HCT116 (cell line): ENCODE measurements around the gene EPDR1. TPM values are rescaled to one million over a fixed set of nuclear protein-coding genes. Genes with fewer than 3 reads are reported as not detected.
"Not testable (repeated sequence)": the region's sequence is repeated elsewhere in the genome, so short reads cannot be mapped to it uniquely, and the experiment has no call there.

Source experiments
- ATAC-seq: fragments of 200-7000 bp; cut with Tn5 transposase; 2 replicates; pipeline ENCODE4 v1.9.1; 2020; ENCODE audit warnings: mild to moderate bottlenecking, moderate library complexity
- BruUV-seq: library from RNA; stranded (reverse); fragments of 400-500 nt; replicated peaks from 2 replicates; lab custom pipeline; 2021; lab: Mats Ljungman, UMichigan
- CTCF ChIA-PET: fragments of 300-600 bp; sonication (Branson Sonifier 250); formaldehyde crosslinking; loops from one replicate; lab custom pipeline; 2021; ENCODE audit warnings: antibody characterized with exemption; lab: Charles Lee
- POLR2A ChIA-PET: fragments of 300-600, 350-600 bp; sonication (Branson Sonifier 250); formaldehyde crosslinking; loops from one replicate; lab custom pipeline; 2021; ENCODE audit warnings: antibody characterized with exemption; lab: Charles Lee
- RAD21 ChIA-PET, 2 experiments: fragments of 300-600 bp; sonication (Branson Sonifier 250); formaldehyde crosslinking; loops; one replicate each; lab custom pipeline; 2023; ENCODE audit warnings: low total read pairs in 2 of 2; ENCODE audit not compliant: uncharacterized antibody in 2 of 2, unreplicated experiment in 2 of 2, low non-redundant PET in 1 of 2; lab: Charles Lee
- DNase-seq: peaks from one replicate; pipeline ENCODE4 v3.0.0-alpha.2; 2010; ENCODE audit warnings: low read depth, low spot score
- H2AFZ ChIP-seq: fragments of 200-600 bp; shearing (Covaris generic), sonication (generic); 2 replicates; pipeline ENCODE4 v1.6.1; 2017; ENCODE audit warnings: low read depth, mixed run types, mixed read lengths, antibody characterized with exemption, low read length; ENCODE audit not compliant: poor library complexity, severe bottlenecking
- H3K27ac ChIP-seq: 2 replicates; pipeline ENCODE4 v1.5.1; 2012; ENCODE audit warnings: low read depth, low read length
- H3K27me3 ChIP-seq: fragments of 200-600 bp; sonication (generic); 2 replicates; pipeline ENCODE4 v1.6.1; 2016; ENCODE audit warnings: mixed run types, low read length, mixed read lengths; ENCODE audit not compliant: insufficient read depth
- H3K36me3 ChIP-seq, 2 experiments: fragments of 200-500 bp in 1 of 2; fragments of 200-600 bp in 1 of 2; sonication (Bioruptor generic) in 1 of 2; sonication (generic) in 1 of 2; 2 replicates each; pipeline versions ENCODE4 v1.5.1 to v1.6.1; 2014 to 2016; ENCODE audit warnings: low read length in 2 of 2, inconsistent platforms in 1 of 2, mixed read lengths in 1 of 2, mixed run types in 1 of 2; ENCODE audit not compliant: insufficient read depth in 2 of 2, control insufficient read depth in 1 of 2
- H3K4me1 ChIP-seq, 2 experiments: fragments of 200-600 bp in 1 of 2; sonication (generic) in 1 of 2; 2 replicates each; pipeline versions ENCODE4 v1.5.1 to v1.6.1; 2012 to 2017; ENCODE audit warnings: low read length in 2 of 2, inconsistent platforms in 1 of 2, mild to moderate bottlenecking in 1 of 2, mixed read lengths in 1 of 2, mixed run types in 1 of 2, moderate library complexity in 1 of 2; ENCODE audit not compliant: insufficient read depth in 2 of 2, control insufficient read depth in 1 of 2
- H3K4me2 ChIP-seq: fragments of 200-600 bp; sonication (generic); 2 replicates; pipeline ENCODE4 v1.6.1; 2017; ENCODE audit warnings: mixed run types, low read length, mixed read lengths
- H3K4me3 ChIP-seq, 2 experiments: fragments of 200-600 bp in 1 of 2; sonication (generic) in 1 of 2; replicated peaks in 1 of 2; 2 replicates each; pipeline ENCODE4 v1.5.1; 2011 to 2016; ENCODE audit warnings: low read length in 2 of 2, control low read depth in 1 of 2, low read depth in 1 of 2, mild to moderate bottlenecking in 1 of 2, mixed read lengths in 1 of 2, mixed run types in 1 of 2
- H3K79me2 ChIP-seq: fragments of 200-600 bp; sonication (generic); 2 replicates; pipeline ENCODE4 v1.6.1; 2017; ENCODE audit warnings: mild to moderate bottlenecking, mixed run types, low read length, moderate library complexity, mixed read lengths; ENCODE audit not compliant: insufficient read depth
- H3K9ac ChIP-seq: fragments of 200-600 bp; sonication (generic); 2 replicates; pipeline ENCODE4 v1.6.1; 2016; ENCODE audit warnings: low read length, mixed read lengths
- H3K9me2 ChIP-seq: fragments of 200-600 bp; sonication (generic), shearing (Covaris generic); 2 replicates; pipeline ENCODE4 v1.6.1; 2017; ENCODE audit warnings: mixed run types, mild to moderate bottlenecking, moderate library complexity; ENCODE audit not compliant: insufficient read depth
- H3K9me3 ChIP-seq, 2 experiments: fragments of 200-500 bp in 1 of 2; fragments of 200-600 bp in 1 of 2; sonication (Bioruptor generic) in 1 of 2; sonication (generic) in 1 of 2; 2 replicates each; pipeline ENCODE4 v1.6.1; 2014 to 2017; ENCODE audit warnings: low read length in 2 of 2, mixed read lengths in 2 of 2, inconsistent platforms in 1 of 2, low read depth in 1 of 2, mild to moderate bottlenecking in 1 of 2, mixed run types in 1 of 2, moderate library complexity in 1 of 2; ENCODE audit not compliant: control insufficient read depth in 1 of 2, insufficient read depth in 1 of 2
- H4K20me1 ChIP-seq: fragments of 200-600 bp; sonication (generic), shearing (Covaris generic); 2 replicates; pipeline ENCODE4 v1.6.1; 2017; ENCODE audit warnings: mixed run types, mild to moderate bottlenecking, moderate library complexity; ENCODE audit not compliant: insufficient read depth
- ELF1 ChIP-seq: IDR thresholded peaks from 2 replicates; pipeline ENCODE4 v1.6.1; 2012; ENCODE audit warnings: low read depth, borderline replicate concordance
- FOSL1 ChIP-seq: IDR thresholded peaks from 2 replicates; pipeline ENCODE4 v1.6.1; 2012; ENCODE audit warnings: low read depth
- RAD21 ChIP-seq: IDR thresholded peaks from 2 replicates; pipeline ENCODE4 v1.6.1; 2012; ENCODE audit warnings: low read depth, mild to moderate bottlenecking
- SP1 ChIP-seq: IDR thresholded peaks from 2 replicates; pipeline ENCODE4 v1.6.1; 2012; ENCODE audit warnings: low read depth
- SRF ChIP-seq: IDR thresholded peaks from 2 replicates; pipeline ENCODE4 v1.6.1; 2012; ENCODE audit warnings: low read depth
- ZNF274 ChIP-seq: fragments of 200-500 bp; sonication (Bioruptor generic); IDR thresholded peaks from 2 replicates; pipeline ENCODE4 v1.6.1; 2014; ENCODE audit warnings: mild to moderate bottlenecking, low read depth, low read length, inconsistent platforms
- intact Hi-C: fragments of 100-400 bp; cut with micrococcal nuclease; formaldehyde crosslinking; loops from 2 replicates; pipeline ENCODE4 v1.10.0; 2022
- total RNA-seq: library from RNA; stranded (reverse); gene quantifications from one replicate; pipeline ENCODE4 v1.2.1, GENCODE V29; 2021; ENCODE audit not compliant: unreplicated experiment
- TF ChIP-seq, protein P1 (sequence below), 3 experiments: fragments of 200-600 bp in 1 of 3; sonication (generic) in 1 of 3; IDR thresholded peaks in 2 of 3; conservative IDR thresholded peaks in 1 of 3; 2 replicates each; pipeline ENCODE4 v1.5.1; 2012 to 2017; ENCODE audit warnings: low read depth in 2 of 3, low read length in 2 of 3, antibody characterized with exemption in 1 of 3, borderline replicate concordance in 1 of 3, control low read depth in 1 of 3, mild to moderate bottlenecking in 1 of 3, mixed read lengths in 1 of 3, mixed run types in 1 of 3, moderate library complexity in 1 of 3; ENCODE audit not compliant: insufficient read depth in 1 of 3

Gene EPDR1
- total RNA-seq, 1 experiment from 2014 or later: 8.0 TPM

GRCh38 chr7:37954217-37954616 is 33.8 kb downstream of the EPDR1 start:
- H3K9me2 ChIP-seq, H3K79me2 ChIP-seq, H3K4me3 ChIP-seq, CTCF ChIA-PET, H3K9ac ChIP-seq, H4K20me1 ChIP-seq, ATAC-seq, DNase-seq, RAD21 ChIA-PET, H2AFZ ChIP-seq, H3K27ac ChIP-seq, BruUV-seq, H3K36me3 ChIP-seq, POLR2A ChIA-PET, H3K27me3 ChIP-seq, intact Hi-C loops, H3K4me1 ChIP-seq, H3K9me3 ChIP-seq, H3K4me2 ChIP-seq: not testable (repeated sequence)

GRCh38 chr7:37956791-37957190 is 36.4 kb downstream of the EPDR1 start:
- no peak overlapping the region for H3K27ac ChIP-seq
- H3K79me2 ChIP-seq: no peaks in the 10 kb centered on the region
- no peaks in the 10 kb centered on the region for H3K9me2 ChIP-seq
- ATAC-seq (no peak), DNase-seq (no peak)
- BruUV-seq: no TSS peak
- no peaks in the 10 kb centered on the region for H3K4me1 ChIP-seq
- no peaks in the 10 kb centered on the region for H3K36me3 ChIP-seq
- RAD21 ChIA-PET: no interaction called here
- H3K4me2 ChIP-seq: no peak overlapping the region
- CTCF ChIA-PET: no interaction called here
- no peak overlapping the region for H3K4me3 ChIP-seq
- H3K9me3 ChIP-seq: no peaks in the 10 kb centered on the region
- no peaks in the 10 kb centered on the region for H3K27me3 ChIP-seq
- H3K9ac ChIP-seq: no peak overlapping the region
- intact Hi-C loops: no loop called here
- H4K20me1 ChIP-seq: no peaks in the 10 kb centered on the region
- TF ChIP-seq FOSL1: no peak
- TF ChIP-seq SRF: no peak
- no peak for TF ChIP-seq ZNF274
- TF ChIP-seq RAD21: no peak
- TF ChIP-seq ELF1: no peak
- TF ChIP-seq SP1: no peak
- TF ChIP-seq, protein P1, sequence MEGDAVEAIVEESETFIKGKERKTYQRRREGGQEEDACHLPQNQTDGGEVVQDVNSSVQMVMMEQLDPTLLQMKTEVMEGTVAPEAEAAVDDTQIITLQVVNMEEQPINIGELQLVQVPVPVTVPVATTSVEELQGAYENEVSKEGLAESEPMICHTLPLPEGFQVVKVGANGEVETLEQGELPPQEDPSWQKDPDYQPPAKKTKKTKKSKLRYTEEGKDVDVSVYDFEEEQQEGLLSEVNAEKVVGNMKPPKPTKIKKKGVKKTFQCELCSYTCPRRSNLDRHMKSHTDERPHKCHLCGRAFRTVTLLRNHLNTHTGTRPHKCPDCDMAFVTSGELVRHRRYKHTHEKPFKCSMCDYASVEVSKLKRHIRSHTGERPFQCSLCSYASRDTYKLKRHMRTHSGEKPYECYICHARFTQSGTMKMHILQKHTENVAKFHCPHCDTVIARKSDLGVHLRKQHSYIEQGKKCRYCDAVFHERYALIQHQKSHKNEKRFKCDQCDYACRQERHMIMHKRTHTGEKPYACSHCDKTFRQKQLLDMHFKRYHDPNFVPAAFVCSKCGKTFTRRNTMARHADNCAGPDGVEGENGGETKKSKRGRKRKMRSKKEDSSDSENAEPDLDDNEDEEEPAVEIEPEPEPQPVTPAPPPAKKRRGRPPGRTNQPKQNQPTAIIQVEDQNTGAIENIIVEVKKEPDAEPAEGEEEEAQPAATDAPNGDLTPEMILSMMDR (IDR thresholded peaks at IDR 0.05 in 2 of 3, conservative IDR thresholded peaks at IDR 0.05 in 1 of 3; ENCODE audit: borderline replicate concordance in 1 of 3, insufficient read depth in 1 of 3, low read depth in 2 of 3, low read length in 2 of 3): no peak
- H2AFZ ChIP-seq: no peak overlapping the region
- POLR2A ChIA-PET: no interaction called here
